ENCODE data around the gene RAF1. TPM values are rescaled to one million over a fixed set of nuclear protein-coding genes. Genes with fewer than 3 reads are reported as not detected.

The RAF1 gene
- total RNA-seq, 1 donor from 2014 or later = 90.3 TPM

- no peak for DNase-seq (ENCODE audit: extremely low spot score, unreplicated experiment)
- Mint-ChIP-seq H3K9me3 (ENCODE audit: unreplicated experiment) (no peaks in the 10 kb centered on the region), H3K36me3 (ENCODE audit: unreplicated experiment) (peaks cover 10% of the 10 kb centered on the region), H3K27me3 (ENCODE audit: unreplicated experiment) (no peaks in the 10 kb centered on the region), H3K4me3 (ENCODE audit: unreplicated experiment) (no peak overlapping the region), H3K4me1 (ENCODE audit: unreplicated experiment) (no peaks in the 10 kb centered on the region), H3K27ac (ENCODE audit: unreplicated experiment) (no peak overlapping the region)
- TF ChIP-seq, protein P1, sequence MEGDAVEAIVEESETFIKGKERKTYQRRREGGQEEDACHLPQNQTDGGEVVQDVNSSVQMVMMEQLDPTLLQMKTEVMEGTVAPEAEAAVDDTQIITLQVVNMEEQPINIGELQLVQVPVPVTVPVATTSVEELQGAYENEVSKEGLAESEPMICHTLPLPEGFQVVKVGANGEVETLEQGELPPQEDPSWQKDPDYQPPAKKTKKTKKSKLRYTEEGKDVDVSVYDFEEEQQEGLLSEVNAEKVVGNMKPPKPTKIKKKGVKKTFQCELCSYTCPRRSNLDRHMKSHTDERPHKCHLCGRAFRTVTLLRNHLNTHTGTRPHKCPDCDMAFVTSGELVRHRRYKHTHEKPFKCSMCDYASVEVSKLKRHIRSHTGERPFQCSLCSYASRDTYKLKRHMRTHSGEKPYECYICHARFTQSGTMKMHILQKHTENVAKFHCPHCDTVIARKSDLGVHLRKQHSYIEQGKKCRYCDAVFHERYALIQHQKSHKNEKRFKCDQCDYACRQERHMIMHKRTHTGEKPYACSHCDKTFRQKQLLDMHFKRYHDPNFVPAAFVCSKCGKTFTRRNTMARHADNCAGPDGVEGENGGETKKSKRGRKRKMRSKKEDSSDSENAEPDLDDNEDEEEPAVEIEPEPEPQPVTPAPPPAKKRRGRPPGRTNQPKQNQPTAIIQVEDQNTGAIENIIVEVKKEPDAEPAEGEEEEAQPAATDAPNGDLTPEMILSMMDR (IDR thresholded peaks at IDR 0.05) = peak; percentile 43
Observed at GRCh38 chr3:12536423-12536822, 127.5 kb downstream of the RAF1 start.

Other genes starting within 250 kb of the RAF1 start
- 11.5 and 14.1 TPM in 2 replicates for gene TSEN2, start 179.6 kb downstream of the RAF1 start, total RNA-seq
- not detected in 2 replicates for gene MKRN2OS, start 118.6 kb downstream of the RAF1 start, total RNA-seq
- gene MKRN2, start 107.0 kb downstream of the RAF1 start, total RNA-seq = 31.2 and 32.4 TPM in 2 replicates
- gene TMEM40, start 95.1 kb upstream of the RAF1 start, total RNA-seq = 2.0 and 2.4 TPM in 2 replicates
- 9.6 and 10.4 TPM in 2 replicates for gene CAND2, start 132.6 kb upstream of the RAF1 start, total RNA-seq
- 1,247 and 1,287 TPM in 2 replicates for gene RPL32, start 177.4 kb upstream of the RAF1 start, total RNA-seq